HEK293 (cell line): ENCODE measurements around the gene DNAJC11.

ENCODE experiments used
- CTCF ChIA-PET: fragments of 350-600 bp; formaldehyde crosslinking; extraction: SDS; loops from one replicate; lab custom pipeline; 2021; ENCODE audit warnings: antibody characterized with exemption; lab: Yijun Ruan, JAX
- POLR2A ChIA-PET: fragments of 300-600 bp; formaldehyde crosslinking; extraction: SDS; loops from one replicate; lab custom pipeline; 2020; ENCODE audit warnings: antibody characterized with exemption, inconsistent platforms; lab: Yijun Ruan, JAX
- H3K27ac ChIP-seq: fragments of 200-500 bp; sonication (Bioruptor generic); 2 replicates; pipeline ENCODE4 v1.5.1; 2014; ENCODE audit warnings: low read depth, low read length, control low read depth, inconsistent platforms; ENCODE audit errors: extremely low read depth
- H3K36me3 ChIP-seq, 2 experiments: fragments of 200-500 bp in 1 of 2; sonication (Bioruptor generic) in 1 of 2; 1 replicate in 1 of 2; 2 replicates in 1 of 2; pipeline ENCODE4 v1.5.1; 2014 to 2017; ENCODE audit warnings: inconsistent platforms in 2 of 2, low read length in 2 of 2; ENCODE audit not compliant: control insufficient read depth in 2 of 2, insufficient read depth in 1 of 2
- H3K4me1 ChIP-seq: fragments of 200-500 bp; sonication (Bioruptor generic); 2 replicates; pipeline ENCODE4 v1.5.1; 2014; ENCODE audit warnings: mild to moderate bottlenecking, low read length, inconsistent platforms; ENCODE audit not compliant: control insufficient read depth, insufficient read depth
- H3K4me3 ChIP-seq: 2 replicates; pipeline ENCODE4 v1.5.1; 2011; ENCODE audit warnings: low read depth, mild to moderate bottlenecking, control low read depth, low read length, moderate library complexity
- H3K9me3 ChIP-seq: fragments of 200-500 bp; sonication (Bioruptor generic); 2 replicates; pipeline ENCODE4 v1.5.1; 2014; ENCODE audit warnings: low read depth, low read length, inconsistent platforms; ENCODE audit not compliant: control insufficient read depth, insufficient read depth
- ATF2 ChIP-seq: fragments of 450-650 bp; formaldehyde crosslinking; IDR thresholded peaks from 2 replicates; pipeline ENCODE4 v1.5.1; 2016; ENCODE audit warnings: missing biosample characterization, missing genetic modification characterization, low read depth
- CTCF ChIP-seq: fragments of 450-650 bp; formaldehyde crosslinking; IDR thresholded peaks from 2 replicates; pipeline ENCODE4 v1.5.1; 2016; ENCODE audit warnings: missing biosample characterization, missing genetic modification characterization
- INSM2 ChIP-seq: fragments of 450-650 bp; formaldehyde crosslinking; IDR thresholded peaks from 2 replicates; pipeline ENCODE4 v1.5.1; 2016; ENCODE audit warnings: missing biosample characterization, missing genetic modification characterization
- KLF17 ChIP-seq: fragments of 450-650 bp; formaldehyde crosslinking; IDR thresholded peaks from 2 replicates; pipeline ENCODE4 v1.5.1; 2016; ENCODE audit warnings: missing biosample characterization, missing genetic modification characterization
- KLF8 ChIP-seq: fragments of 450-650 bp; formaldehyde crosslinking; IDR thresholded peaks from 2 replicates; pipeline ENCODE4 v1.5.1; 2016; ENCODE audit warnings: missing biosample characterization, missing genetic modification characterization
- KLF9 ChIP-seq: fragments of 450-650 bp; formaldehyde crosslinking; IDR thresholded peaks from 2 replicates; pipeline ENCODE4 v1.5.1; 2016; ENCODE audit warnings: missing biosample characterization, missing genetic modification characterization, low read depth
- SP2 ChIP-seq: fragments of 450-650 bp; formaldehyde crosslinking; IDR thresholded peaks from 2 replicates; pipeline ENCODE4 v1.5.1; 2016; ENCODE audit warnings: missing biosample characterization, missing genetic modification characterization
- ZBTB10 ChIP-seq: fragments of 450-650 bp; formaldehyde crosslinking; IDR thresholded peaks from 2 replicates; pipeline ENCODE4 v1.5.1; 2016; ENCODE audit warnings: missing biosample characterization, missing genetic modification characterization
- ZBTB11 ChIP-seq: fragments of 450-650 bp; formaldehyde crosslinking; conservative IDR thresholded peaks from 2 replicates; pipeline ENCODE4 v1.5.1; 2016; ENCODE audit warnings: low read depth, missing biosample characterization, missing genetic modification characterization
- ZBTB17 ChIP-seq: fragments of 450-650 bp; formaldehyde crosslinking; IDR thresholded peaks from 2 replicates; pipeline ENCODE4 v1.5.1; 2016; ENCODE audit warnings: missing biosample characterization, missing genetic modification characterization
- ZBTB48 ChIP-seq: fragments of 450-650 bp; formaldehyde crosslinking; IDR thresholded peaks from 2 replicates; pipeline ENCODE4 v1.5.1; 2016; ENCODE audit warnings: missing biosample characterization, missing genetic modification characterization
- ZNF341 ChIP-seq: fragments of 450-650 bp; formaldehyde crosslinking; IDR thresholded peaks from 2 replicates; pipeline ENCODE4; 2016; ENCODE audit warnings: low read depth, missing biosample characterization, missing genetic modification characterization
- ZNF398 ChIP-seq: fragments of 450-650 bp; formaldehyde crosslinking; IDR thresholded peaks from 2 replicates; pipeline ENCODE4 v1.5.1; 2017; ENCODE audit warnings: missing biosample characterization, missing genetic modification characterization
- ZNF449 ChIP-seq: fragments of 450-650 bp; formaldehyde crosslinking; IDR thresholded peaks from 2 replicates; pipeline ENCODE4 v1.5.1; 2017; ENCODE audit warnings: missing biosample characterization, mild to moderate bottlenecking, missing genetic modification characterization, moderate library complexity
- ZNF596 ChIP-seq: fragments of 450-650 bp; IDR thresholded peaks from 2 replicates; pipeline ENCODE4 v1.5.0; 2018; ENCODE audit warnings: missing biosample characterization, mild to moderate bottlenecking, missing genetic modification characterization, moderate library complexity
- ZNF629 ChIP-seq: fragments of 450-650 bp; formaldehyde crosslinking; IDR thresholded peaks from 2 replicates; pipeline ENCODE4 v1.5.1; 2017; ENCODE audit warnings: missing biosample characterization, missing genetic modification characterization
- ZNF777 ChIP-seq: fragments of 450-650 bp; formaldehyde crosslinking; IDR thresholded peaks from 2 replicates; pipeline ENCODE4 v1.5.1; 2017; ENCODE audit warnings: missing biosample characterization, missing genetic modification characterization, borderline replicate concordance
- ZXDB ChIP-seq: fragments of 450-650 bp; formaldehyde crosslinking; IDR thresholded peaks from 2 replicates; pipeline ENCODE4 v1.5.1; 2016; ENCODE audit warnings: missing biosample characterization, missing genetic modification characterization

DNAJC11 gene

GRCh38 chr1:6627031-6627430 is 74.6 kb downstream of the DNAJC11 start (continued):
- no peak for TF ChIP-seq ZBTB10 (tag by site-specific recombination)
- no peak for TF ChIP-seq ZNF777 (tag by site-specific recombination)
- TF ChIP-seq ZNF398 (tag by site-specific recombination) = no peak

- ChIA-PET CTCF (interaction anchor here (0.7 kb wide), 1 partner anchor 202 kb away, joined by 3 read pairs; no protein-coding TSS in a partner anchor), POLR2A (interaction anchor here (1.0 to 1.4 kb wide), 3 partner anchors 10 to 24 kb away, joined by 5 to 7 read pairs (median 5); partner anchors contain the start of gene PHF13)
- Histone ChIP-seq H3K27ac (peak overlapping the region; percentile 93), H3K4me1 (no peaks in the 10 kb centered on the region), H3K4me3 (peak overlapping the region; percentile 80), H3K36me3 (peaks cover 26 to 80% of the 10 kb centered on the region in 2 experiments; a peak in 2 of 3 replicates), H3K9me3 (no peaks in the 10 kb centered on the region)
- TF ChIP-seq ZNF449 (tag by site-specific recombination) (peak; percentile 37; the same call in 1 of the 2 replicates), ZNF341 (tag by site-specific recombination) (no peak), KLF8 (tag by site-specific recombination) (0 out of 2 replicates have a peak, but pooled peaks have one; percentile 14), ZXDB (tag by site-specific recombination) (0 out of 2 replicates have a peak, but pooled peaks have one; percentile 12), KLF9 (tag by site-specific recombination) (no peak; the same call in 1 of the 2 replicates), CTCF (tag by site-specific recombination) (peak; percentile 12; the same call in 1 of the 2 replicates), KLF17 (tag by site-specific recombination) (peak; percentile 46; the same call in 1 of the 2 replicates), SP2 (peak; percentile 59), ZBTB11 (tag by site-specific recombination) (peak; percentile 36; the same call in 1 of the 2 replicates), INSM2 (tag by site-specific recombination) (peak; percentile 45; the same call in 1 of the 2 replicates), ZNF596 (tag by site-specific recombination) (0 out of 2 replicates have a peak, but pooled peaks have one; percentile 0), ZBTB17 (tag by site-specific recombination) (peak; percentile 37), ZBTB48 (tag by site-specific recombination) (peak; percentile 53; the same call in 1 of the 2 replicates), ATF2 (0 out of 2 replicates have a peak, but pooled peaks have one; percentile 43), ZNF629 (tag by site-specific recombination) (peak; percentile 58)
Measured at GRCh38 chr1:6625584-6626149, 75.9 kb downstream of the DNAJC11 start.
